WTC11 (cell line): ENCODE data around the gene CRYGC.

Source experiments
- FOXJ3 ChIP-seq: sonication (generic); formaldehyde crosslinking; IDR thresholded peaks from 2 replicates; pipeline ENCODE4 v1.9.0; 2021; ENCODE audit warnings: missing genetic modification reagents, mild to moderate bottlenecking, borderline replicate concordance
- FOXP1 ChIP-seq: sonication (generic); formaldehyde crosslinking; IDR thresholded peaks from 2 replicates; pipeline ENCODE4 v1.8.0; 2022; ENCODE audit warnings: missing genetic modification reagents, mild to moderate bottlenecking, moderate library complexity, borderline replicate concordance
- JUN ChIP-seq: sonication (generic); formaldehyde crosslinking; IDR thresholded peaks from 2 replicates; pipeline ENCODE4 v1.8.0; 2023; ENCODE audit warnings: mild to moderate bottlenecking, missing genetic modification reagents
- MXD4 ChIP-seq: fragments of 250-450 bp; sonication (Bioruptor Pico); IDR thresholded peaks from 2 replicates; pipeline ENCODE4 v1.8.0; 2021; ENCODE audit warnings: mild to moderate bottlenecking, moderate library complexity, borderline replicate concordance
- TEAD4 ChIP-seq: sonication (generic); formaldehyde crosslinking; IDR thresholded peaks from 2 replicates; pipeline ENCODE4 v1.8.0; 2022; ENCODE audit warnings: mild to moderate bottlenecking, missing genetic modification reagents
- TF ChIP-seq, protein P1 (sequence below): fragments of 200-600 bp; IDR thresholded peaks from 2 replicates; pipeline ENCODE4 v1.8.0; 2022; ENCODE audit warnings: antibody characterized with exemption
- TF ChIP-seq, protein P2 (sequence below): sonication (generic); formaldehyde crosslinking; IDR thresholded peaks from 2 replicates; pipeline ENCODE4 v1.8.0; 2022; ENCODE audit warnings: mild to moderate bottlenecking, missing genetic modification reagents
- TF ChIP-seq, protein P3 (sequence below): sonication (generic); formaldehyde crosslinking; conservative IDR thresholded peaks from 2 replicates; pipeline ENCODE4 v1.8.1; 2022; ENCODE audit warnings: mild to moderate bottlenecking, missing genetic modification reagents
- TF ChIP-seq, protein P4 (sequence below): fragments of 250-450 bp; sonication (Bioruptor Pico); IDR thresholded peaks from 2 replicates; pipeline ENCODE4 v1.9.0; 2021; ENCODE audit warnings: mild to moderate bottlenecking

DNA sequence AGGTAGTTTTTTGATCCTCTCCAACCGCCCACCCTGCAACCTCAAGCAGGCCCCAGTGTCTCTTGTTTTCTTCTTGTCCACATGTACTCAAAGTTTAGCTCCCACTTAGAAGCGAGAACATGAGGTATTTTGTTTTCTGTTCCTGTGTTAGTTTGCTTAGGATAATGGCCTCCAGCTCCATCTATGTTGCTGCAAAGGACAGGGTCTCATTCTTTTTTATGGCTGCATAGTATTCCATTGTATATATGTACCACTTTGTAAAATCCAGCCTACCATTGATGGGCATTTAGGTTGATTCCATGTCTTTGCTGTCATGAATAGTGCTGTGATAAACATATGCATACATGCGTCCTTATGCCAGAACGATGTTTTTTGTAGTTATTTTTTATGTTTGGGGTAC, 2.5 kb downstream of the CRYGC start:
- TF ChIP-seq, protein P1, sequence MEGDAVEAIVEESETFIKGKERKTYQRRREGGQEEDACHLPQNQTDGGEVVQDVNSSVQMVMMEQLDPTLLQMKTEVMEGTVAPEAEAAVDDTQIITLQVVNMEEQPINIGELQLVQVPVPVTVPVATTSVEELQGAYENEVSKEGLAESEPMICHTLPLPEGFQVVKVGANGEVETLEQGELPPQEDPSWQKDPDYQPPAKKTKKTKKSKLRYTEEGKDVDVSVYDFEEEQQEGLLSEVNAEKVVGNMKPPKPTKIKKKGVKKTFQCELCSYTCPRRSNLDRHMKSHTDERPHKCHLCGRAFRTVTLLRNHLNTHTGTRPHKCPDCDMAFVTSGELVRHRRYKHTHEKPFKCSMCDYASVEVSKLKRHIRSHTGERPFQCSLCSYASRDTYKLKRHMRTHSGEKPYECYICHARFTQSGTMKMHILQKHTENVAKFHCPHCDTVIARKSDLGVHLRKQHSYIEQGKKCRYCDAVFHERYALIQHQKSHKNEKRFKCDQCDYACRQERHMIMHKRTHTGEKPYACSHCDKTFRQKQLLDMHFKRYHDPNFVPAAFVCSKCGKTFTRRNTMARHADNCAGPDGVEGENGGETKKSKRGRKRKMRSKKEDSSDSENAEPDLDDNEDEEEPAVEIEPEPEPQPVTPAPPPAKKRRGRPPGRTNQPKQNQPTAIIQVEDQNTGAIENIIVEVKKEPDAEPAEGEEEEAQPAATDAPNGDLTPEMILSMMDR = no peak
- TF ChIP-seq, protein P2, sequence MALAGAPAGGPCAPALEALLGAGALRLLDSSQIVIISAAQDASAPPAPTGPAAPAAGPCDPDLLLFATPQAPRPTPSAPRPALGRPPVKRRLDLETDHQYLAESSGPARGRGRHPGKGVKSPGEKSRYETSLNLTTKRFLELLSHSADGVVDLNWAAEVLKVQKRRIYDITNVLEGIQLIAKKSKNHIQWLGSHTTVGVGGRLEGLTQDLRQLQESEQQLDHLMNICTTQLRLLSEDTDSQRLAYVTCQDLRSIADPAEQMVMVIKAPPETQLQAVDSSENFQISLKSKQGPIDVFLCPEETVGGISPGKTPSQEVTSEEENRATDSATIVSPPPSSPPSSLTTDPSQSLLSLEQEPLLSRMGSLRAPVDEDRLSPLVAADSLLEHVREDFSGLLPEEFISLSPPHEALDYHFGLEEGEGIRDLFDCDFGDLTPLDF (CRISPR knock-in tag) = no peak
- TF ChIP-seq FOXJ3 (CRISPR knock-in tag) (no peak), FOXP1 (no peak), MXD4 (CRISPR knock-in tag) (no peak), JUN (no peak), TEAD4 (CRISPR knock-in tag) (no peak)
- TF ChIP-seq, protein P3, sequence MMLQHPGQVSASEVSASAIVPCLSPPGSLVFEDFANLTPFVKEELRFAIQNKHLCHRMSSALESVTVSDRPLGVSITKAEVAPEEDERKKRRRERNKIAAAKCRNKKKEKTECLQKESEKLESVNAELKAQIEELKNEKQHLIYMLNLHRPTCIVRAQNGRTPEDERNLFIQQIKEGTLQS = no peak
- TF ChIP-seq, protein P4, sequence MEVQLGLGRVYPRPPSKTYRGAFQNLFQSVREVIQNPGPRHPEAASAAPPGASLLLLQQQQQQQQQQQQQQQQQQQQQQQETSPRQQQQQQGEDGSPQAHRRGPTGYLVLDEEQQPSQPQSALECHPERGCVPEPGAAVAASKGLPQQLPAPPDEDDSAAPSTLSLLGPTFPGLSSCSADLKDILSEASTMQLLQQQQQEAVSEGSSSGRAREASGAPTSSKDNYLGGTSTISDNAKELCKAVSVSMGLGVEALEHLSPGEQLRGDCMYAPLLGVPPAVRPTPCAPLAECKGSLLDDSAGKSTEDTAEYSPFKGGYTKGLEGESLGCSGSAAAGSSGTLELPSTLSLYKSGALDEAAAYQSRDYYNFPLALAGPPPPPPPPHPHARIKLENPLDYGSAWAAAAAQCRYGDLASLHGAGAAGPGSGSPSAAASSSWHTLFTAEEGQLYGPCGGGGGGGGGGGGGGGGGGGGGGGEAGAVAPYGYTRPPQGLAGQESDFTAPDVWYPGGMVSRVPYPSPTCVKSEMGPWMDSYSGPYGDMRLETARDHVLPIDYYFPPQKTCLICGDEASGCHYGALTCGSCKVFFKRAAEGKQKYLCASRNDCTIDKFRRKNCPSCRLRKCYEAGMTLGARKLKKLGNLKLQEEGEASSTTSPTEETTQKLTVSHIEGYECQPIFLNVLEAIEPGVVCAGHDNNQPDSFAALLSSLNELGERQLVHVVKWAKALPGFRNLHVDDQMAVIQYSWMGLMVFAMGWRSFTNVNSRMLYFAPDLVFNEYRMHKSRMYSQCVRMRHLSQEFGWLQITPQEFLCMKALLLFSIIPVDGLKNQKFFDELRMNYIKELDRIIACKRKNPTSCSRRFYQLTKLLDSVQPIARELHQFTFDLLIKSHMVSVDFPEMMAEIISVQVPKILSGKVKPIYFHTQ (CRISPR knock-in tag) = no peak
